Hematopoietic multipotent progenitor cell (in vitro differentiated cells): ENCODE data around the gene ZNF491. TPM values are rescaled to one million over a fixed set of nuclear protein-coding genes. Genes with fewer than 3 reads are reported as not detected.
A peak's percentile ranks its signal among the peaks of the same experiment; 100 is the strongest.
"Not testable (repeated sequence)": the region's sequence is repeated elsewhere in the genome, so short reads cannot be mapped to it uniquely, and the experiment has no call there.

Experiments
- DNase-seq, 3 donors: peaks; one replicate each; pipeline ENCODE4 v3.0.0-alpha.2; 2011 to 2015; ENCODE audit warnings: low read depth in 2 of 3, low spot score in 2 of 3
- total RNA-seq: library from RNA; depleted of rRNA; stranded (reverse); fragments of >200 nt; gene quantifications from one replicate; pipeline ENCODE4 v1.2.3, GENCODE V29; 2012

The ZNF491 gene
- total RNA-seq, result 1.9 TPM

DNA sequence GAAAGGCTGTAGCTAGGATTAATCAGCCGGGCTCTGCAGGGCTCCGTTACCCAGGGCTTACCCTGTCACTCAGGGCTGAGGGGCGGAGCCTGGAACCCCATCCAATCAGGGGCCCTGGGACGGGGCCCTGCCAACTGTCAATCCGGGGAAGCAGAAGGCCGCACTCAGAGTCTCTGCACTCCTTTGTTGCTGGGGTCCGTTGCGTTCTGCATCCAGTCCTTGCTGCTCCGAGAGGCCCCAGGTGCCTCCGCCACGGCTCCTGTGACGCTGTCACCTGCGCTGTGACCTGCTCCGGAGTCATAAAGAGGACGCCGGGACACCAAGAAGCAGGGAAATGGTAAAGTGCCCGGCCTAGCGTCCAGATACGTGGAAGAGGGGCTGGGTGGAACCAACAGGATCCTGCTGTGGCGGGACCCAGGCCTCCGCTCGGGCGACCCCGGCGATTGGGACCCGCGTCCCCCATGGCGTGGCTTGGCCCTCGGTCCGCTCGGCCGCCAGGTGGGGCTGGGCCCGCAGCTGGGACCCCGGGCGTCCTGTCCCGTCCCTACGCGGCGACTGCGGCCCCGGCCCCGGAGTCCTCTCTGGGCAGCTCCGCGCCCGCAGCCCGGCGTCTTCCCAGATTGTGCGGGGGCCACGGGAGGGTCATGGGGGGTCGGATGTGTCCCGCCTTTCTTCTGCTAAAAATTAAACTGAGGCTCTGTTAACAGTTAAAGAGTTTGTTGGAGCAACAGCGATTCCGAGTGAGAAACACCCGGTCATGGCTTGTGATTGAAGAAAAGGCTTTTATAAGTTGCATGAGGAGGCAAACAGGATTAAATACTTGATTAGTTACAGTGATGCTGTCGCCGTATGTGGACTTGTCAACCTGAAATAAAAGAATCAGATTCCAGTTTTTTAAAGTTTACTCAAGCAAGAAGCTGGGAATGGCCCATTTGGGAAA, at the start of gene ZNF491:
ZNF491 (plus strand) TSS at position 133 of the 940 bp plus-strand sequence. CDS start 7,431 bp downstream, outside the sequence.
- peak; percentile 39 to 96 (median 92) for DNase-seq

DNA sequence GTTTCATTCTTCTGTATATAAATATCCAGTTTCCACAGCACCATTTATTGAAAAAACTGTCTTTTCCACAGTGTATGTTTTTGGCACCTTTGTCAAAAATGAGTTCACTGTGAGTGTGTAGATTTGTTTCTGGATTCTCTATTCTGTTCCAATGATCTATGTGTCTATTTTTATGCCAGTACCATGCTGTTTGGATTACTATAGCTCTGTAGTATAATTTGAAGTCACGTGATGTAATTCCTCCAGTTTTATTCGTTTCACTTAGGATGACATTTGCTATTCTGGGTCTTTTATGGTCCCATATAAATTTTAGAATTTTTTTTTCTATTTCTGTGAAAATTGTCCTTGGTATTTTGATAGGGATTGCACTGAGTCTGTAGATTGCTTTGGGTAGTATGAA, 48.6 kb upstream of the ZNF491 start:
- no peak for DNase-seq

DNA sequence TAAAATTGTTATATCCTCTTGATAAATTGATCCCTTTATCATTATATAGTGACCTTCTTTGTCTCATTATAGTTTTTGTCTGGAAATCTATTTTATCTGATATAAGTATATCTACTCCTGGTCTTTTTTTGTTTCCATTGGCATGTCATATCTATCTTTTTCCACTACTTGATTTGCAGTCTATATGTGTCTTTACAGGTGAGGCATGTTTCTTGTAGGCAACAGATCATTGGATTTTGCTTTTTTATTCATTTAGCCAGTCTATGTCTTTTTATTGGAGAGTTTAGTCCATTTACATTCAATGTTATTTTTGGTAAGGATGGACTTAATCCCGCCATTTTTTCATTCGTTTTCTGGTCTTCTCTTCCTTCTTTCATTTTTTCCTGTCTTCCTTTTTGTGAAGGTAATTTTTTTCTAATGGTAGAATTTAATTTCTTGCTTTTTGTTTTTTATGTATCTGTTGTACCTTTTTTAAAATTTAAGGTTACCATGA, 46.0 kb upstream of the ZNF491 start:
- no peak for DNase-seq

DNA sequence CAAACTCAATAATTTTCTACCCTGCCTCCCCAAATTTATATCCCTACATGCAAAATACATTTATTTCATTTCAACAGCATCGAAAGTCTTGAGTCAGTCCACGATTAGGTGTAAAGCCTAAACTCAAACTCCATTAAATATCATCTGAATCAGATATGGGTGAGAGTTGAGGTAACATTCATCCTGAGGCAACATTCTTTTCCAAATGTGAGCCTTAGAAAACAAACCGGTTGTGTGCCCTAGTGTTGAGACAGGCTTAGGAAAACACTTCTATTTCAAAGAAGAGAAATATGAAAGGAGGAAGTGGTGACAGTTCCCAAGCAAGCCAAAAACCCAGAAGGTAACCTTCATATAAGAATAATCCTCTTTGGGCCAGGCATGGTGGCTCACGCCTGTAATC, 43.7 kb upstream of the ZNF491 start:
- DNase-seq, result no peak

DNA sequence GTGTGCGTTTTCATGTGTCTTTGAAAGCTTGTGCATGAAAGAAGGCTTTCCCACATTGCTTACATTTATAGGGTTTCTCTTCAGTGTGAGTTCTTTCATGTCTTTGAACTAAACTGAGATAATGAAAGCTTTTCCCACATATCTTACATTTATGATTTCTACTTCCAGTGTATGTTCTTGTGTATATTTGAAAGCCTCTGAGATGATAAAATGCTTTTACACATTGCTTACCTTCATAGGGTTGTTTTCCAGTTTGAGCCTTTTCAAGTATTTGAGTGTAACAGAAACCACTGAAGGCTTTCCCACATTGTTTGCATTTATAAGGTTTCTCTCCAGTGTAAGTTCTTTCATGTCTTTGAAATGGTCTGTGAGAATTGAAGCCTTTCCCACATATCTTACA, 41.4 kb upstream of the ZNF491 start:
- DNase-seq, result no peak

DNA sequence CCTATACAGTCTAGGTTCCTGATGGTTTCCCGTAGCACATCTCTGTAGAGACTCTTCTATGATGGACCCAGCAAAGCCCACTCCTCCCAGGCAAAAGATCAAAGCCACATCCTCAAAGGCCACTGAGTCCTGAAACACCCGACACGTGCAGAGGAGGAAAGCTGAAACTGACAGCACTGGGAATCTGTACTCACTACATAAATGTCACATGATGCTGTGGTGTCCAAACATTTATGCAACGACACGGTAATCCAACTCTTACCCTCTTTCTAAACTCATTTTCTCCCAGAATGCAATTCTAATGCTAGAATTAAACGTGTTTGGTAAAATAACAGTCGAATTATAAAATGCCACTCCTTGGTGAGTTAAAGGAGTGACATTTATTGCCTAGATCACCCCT, 38.5 kb upstream of the ZNF491 start:
- DNase-seq, result no peak

DNA sequence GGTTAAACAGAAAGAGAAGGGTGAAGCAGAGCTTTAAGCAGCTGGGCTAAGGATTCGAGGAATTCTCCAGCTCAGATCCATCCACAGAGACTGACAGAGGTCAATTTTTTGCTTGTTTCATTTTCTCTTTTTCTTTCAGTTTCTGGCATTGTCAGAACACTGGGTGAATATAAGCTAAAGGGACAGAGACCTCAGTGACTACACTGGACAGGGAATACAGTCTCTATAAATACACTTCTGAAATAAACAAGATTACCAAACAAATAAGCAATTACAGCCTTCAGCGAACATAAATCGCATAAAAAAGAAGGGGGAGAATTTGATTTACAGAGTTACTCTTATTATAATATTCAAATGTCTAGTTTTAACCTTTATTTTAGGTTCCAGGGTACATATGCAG, 35.2 kb upstream of the ZNF491 start:
- DNase-seq, result no peak

DNA sequence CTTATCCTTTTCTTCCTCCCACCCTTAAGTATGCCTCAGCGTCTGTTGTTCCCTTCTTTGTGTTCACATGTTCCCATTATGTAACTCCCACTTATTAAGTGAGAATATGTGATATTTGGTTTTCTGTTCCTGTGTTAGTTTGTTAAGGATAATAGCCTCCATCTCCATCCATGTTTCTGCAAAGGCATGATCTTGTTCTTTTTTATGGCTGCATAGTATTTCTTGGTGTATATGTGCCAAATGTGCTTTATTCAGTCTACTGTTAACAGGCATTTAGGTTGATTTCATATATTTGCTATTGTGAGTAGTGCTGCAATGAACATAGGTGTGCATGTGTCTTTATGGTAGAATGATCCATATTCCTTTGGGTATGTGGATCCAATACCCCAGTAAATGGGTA, 34.7 kb upstream of the ZNF491 start:
- DNase-seq, result no peak

DNA sequence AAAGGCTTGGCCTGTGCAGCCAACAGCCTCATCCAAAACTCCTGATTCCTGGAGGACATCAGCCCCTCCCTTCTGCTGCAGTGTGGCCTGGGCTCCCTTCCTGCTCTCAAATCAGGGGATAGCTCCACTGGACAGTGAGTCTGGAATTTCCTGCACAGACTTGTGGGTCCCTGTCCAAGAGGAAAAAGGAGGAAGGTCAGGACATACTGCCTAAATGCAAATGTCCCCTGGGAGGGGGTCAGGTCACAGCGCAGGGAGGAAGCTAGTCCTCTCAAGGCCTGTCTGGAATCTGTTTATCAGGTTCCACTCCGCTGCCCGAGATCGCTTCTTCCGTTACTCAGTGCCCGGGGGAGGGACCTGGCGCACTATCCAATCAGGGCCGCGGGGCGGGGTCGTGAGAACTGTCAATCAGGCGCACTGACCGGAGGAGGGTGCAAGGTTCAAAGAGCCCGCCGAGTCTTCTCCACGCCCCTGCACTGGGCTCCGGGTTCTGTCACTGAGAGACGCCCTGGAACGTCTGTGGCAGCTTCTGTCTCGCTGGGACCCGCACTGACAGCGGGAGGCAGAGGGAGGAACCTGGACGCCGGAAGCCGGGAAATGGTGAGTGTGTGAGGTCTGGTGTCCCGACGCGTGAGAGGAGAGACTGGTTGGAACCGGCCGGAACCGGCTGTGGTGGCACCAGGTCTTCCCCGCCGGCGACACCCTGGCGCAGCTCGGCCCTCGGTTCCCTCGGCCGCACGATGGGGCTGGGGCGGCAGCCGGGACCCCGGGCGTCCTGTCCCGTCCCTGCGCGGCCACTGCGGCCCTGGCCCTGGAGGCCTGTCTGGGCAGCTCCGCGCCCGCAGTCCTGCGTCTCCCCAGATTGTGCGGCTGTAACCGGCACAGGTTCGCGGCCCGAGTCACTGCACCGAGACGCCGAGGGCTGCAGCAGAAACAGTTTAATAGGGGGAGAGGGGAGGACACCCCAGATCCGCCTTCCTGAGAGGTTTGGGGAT, 31.4 kb upstream of the ZNF491 start, which contains the start of gene ZNF441:
ZNF441 (plus strand) TSS at position 404 of the 995 bp plus-strand sequence; CDS start at position 598, 194 bp downstream.
- DNase-seq, result peak; percentile 55 to 96 (median 91)

DNA sequence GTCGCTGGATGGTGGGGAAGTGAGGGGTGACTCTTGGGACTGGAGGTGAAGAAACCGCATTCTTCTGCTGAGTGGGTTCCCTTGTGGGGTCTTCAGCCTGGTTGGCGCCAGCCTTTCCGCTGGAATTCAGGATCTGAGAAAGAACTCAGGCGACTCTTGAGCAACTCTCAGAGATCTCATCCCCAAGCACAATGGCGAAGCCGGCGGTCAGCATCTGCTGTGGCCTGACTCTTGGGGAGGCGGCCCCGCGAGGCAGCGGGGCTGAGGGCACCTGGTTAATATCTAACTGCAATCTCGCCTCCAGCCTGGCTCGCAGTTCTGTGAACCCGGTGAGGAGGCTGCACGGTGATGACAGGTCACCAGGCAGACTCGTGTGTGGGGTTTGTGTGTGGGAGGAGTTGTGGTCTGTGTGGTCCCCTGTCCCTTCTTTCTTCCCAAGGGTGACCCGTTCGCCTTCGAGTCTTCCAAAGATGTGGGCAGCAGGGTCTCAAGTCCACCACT, 30.6 kb upstream of the ZNF491 start:
- DNase-seq, result peak in 2 of 3 donors; percentile 18 to 34

DNA sequence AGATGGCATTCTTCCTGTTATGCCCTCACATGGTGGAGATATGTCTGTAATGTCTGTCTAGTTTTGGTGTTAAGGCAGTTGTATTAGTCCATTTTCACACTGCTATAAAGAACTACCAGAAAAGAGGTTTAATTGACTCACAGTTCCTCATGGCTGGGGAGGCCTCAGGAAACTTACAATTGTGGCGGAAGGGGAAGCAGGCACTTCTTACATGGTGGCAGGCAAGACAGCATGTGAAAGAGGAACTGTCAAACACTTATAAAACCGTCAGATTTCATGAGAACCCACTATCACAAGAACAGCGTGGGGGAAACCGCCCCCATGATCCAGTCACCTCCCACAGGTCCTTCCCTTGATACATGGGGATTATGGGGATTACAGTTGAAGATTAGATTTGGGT, 28.3 kb upstream of the ZNF491 start:
- DNase-seq, result no peak

DNA sequence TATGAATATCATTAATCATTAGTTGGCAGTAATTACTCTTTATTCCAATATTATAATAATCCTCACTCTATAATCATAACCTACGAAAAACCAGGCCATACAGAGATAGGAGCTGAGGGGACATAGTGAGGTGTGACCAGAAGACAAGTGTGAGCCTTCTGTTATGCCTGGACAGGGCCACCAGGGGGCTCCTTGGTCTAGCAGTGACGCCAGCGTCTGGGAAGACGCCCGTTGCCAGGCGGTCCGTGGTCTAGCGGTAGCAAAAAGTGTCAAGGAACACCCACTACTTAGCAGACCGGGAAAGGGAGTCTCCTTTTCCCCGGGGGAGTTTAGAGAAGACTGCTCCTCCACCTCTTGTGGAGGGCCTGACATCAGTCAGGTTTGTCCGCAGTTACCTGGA, 26.8 kb upstream of the ZNF491 start:
- DNase-seq, result not testable (repeated sequence)

DNA sequence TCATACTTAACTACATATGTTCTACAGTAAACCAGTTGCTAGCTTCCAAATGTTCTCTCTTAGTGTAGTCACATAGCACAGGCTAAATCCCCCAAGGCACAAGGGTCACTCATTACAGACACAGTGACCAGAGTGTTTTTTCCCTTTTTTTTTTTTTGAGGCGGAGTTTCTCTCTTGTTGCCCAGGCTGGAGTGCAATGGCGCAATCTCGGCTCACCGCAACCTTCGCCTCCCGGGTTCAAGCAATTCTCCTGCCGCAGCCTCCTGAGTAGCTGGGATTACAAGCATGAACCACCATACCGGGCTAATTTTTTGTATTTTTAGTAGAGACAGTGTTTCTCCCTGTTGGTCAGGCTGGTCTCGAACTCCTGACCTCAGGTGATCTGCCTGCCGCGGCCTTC, 21.7 kb upstream of the ZNF491 start:
- not testable (repeated sequence) for DNase-seq

DNA sequence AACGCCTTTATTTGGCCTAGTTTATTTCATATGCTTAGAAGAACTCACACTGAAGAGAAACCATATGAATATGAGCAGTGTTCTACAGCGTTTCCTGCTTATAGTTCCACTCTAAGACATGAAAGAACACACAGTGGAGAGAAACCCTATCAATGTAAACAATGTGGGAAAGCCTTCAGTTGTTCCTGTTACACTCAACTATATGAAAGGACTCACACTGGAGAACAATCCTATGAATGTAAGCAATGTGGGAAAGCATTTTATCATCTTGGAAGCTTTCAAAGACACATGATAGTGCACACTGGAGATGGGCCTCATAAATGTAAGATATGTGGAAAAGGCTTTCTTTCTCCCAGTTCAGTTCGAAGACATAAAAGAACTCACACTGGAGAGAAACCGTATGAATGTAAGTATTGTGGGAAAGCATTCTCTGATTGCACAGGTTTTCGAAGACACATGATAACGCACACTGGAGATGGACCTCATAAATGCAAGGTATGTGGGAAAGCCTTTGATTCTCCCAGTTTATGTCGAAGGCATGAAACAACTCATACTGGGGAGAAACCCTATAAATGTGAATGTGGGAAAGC, 17.8 kb upstream of the ZNF491 start:
- DNase-seq, result peak in 1 of 3 donors; percentile 12

DNA sequence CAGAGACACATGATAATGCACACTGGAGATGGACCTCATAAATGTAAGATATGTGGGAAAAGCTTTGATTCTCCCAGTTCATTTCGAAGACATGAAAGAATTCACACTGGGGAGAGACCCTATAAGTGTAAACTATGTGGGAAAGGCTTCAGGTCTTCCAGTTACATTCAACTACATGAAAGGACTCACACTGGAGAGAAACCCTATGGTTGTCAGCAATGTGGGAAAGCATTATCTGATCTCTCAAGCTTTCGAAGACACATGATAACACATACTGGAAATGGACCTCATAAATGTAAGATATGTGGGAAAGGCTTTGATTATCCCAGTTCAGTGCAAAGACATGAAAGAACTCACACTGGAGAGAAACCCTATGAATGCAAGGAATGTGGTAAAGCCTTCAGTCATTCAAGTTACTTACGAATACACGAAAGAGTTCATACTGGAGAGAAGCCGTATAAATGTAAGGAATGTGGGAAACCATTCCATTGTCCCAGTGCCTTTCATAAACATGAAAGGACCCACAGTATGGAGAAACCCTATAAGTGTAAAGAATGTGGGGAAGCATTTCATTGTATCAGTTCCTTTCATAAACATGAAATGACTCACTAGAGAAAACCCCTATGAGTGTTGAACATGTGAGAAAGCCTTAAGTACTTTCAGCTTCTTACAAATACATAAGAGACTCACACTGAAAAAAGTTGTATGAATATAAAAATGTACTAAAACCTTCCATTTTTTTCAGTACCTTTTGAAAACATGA, 16.8 kb upstream of the ZNF491 start:
- DNase-seq, result peak in 1 of 3 donors; percentile 44

DNA sequence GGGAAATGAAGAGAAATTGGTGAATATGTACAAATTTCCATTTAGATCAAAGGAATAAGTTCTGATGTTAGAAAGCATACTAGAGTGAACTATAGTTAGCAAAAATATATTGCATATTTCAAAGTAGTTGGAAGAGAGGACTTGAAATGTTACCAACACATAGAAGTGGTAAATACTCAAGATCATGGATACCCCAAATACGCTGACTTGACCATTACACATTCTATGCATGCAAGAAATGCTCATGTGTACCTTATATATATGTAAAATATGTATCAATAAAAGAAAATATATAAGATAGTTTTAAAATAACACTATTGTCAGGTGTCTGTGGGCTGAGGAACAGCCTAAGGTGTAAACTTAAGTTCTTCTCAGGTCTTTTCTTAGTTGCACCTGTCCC, 14.6 kb upstream of the ZNF491 start:
- no peak for DNase-seq

DNA sequence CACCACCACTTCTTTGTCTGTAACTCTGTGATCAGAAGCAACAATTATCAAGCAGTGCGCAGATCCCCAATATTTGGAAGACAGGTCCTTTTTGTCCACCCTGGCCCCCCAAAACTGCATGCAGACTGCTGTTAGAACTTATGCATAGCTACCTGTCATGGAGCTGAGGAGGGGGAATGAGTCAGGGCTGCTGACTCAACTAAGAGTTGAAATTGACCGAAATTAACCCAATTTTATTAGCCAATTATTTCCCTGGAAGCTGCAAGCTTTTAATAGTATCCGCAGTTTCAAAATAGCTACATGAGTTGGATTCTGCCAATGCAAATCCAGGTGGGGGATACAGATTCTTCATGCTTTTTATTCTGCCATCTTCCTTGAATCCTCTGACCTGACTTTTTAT, 14.0 kb upstream of the ZNF491 start:
- DNase-seq, result no peak

DNA sequence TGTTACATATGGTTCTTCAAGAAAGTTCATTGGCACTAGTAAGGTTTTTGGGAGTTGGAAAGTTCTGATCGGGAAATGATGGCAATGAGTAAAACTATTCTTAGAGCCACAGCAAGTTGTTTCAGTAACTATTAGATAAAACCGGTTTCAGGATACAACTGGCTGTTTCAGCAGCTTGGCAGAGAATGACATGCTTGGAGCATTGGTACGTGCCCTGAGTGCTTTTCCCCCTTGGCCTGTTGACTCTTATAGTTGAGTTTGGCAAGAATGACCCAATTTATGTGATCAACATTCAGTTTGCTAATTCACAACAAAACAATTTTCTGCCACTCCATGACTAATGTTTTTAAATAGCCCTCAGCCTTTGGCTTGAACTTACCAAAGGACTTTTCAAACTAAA, 10.8 kb upstream of the ZNF491 start:
- DNase-seq, result no peak

DNA sequence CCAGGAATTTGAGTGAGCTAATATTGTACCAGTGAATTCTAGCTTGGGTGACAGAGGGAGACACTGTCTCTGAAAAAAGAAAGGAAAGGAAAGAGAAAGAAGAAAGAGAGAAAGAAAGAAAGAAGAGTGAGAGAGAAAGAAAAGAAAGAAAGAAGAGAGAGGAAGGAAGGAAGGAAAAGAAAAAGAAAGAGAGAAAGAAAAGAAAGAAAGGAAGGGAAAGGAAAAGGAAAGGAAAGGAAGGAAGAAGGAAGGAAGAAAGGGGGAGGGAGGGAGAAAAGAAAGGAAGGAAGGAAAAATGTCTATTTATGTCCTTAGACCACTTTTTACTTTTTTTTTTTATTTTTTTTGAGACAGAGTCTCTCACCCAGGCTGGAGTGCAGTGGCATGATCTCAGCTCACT, 5.4 kb upstream of the ZNF491 start:
- no peak for DNase-seq

DNA sequence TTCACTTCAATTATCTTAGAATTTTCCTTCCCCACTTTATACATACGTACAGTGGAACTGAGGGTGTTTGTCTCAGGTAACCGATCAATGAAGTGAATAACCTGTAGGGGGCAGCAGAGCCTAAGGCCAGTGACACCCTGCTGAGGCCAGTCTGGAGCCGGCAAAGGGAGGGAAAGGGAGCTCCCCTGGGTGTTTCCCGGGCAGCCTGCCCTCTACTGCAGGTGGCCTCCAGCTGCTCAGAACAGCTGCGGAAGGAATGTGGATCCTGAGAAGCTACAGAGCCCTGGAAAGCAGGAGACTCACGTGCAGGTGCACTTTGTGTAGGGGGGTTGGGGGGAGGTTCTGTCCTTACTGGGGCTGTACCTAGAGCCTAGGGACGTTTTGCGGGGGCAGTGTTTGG, 832 bp upstream of the ZNF491 start:
- peak; percentile 60 to 93 (median 86) for DNase-seq
